Measurements from ENCODE around the gene ZNF587.
"Not testable (repeated sequence)": the region's sequence is repeated elsewhere in the genome, so short reads cannot be mapped to it uniquely, and the experiment has no call there.

- not testable (repeated sequence) for TF ChIP-seq EZH2 (IDR thresholded peaks at IDR 0.05; ENCODE audit: low read length, unreplicated experiment); EZH2phosphoT487 (IDR thresholded peaks at IDR 0.05; ENCODE audit: borderline replicate concordance, low read length)
These were observed 12.7 kb upstream of the ZNF587 start for GRCh38 chr19:57836991-57837390.
